ENCODE data around the gene CGNL1.

The CGNL1 gene

DNA sequence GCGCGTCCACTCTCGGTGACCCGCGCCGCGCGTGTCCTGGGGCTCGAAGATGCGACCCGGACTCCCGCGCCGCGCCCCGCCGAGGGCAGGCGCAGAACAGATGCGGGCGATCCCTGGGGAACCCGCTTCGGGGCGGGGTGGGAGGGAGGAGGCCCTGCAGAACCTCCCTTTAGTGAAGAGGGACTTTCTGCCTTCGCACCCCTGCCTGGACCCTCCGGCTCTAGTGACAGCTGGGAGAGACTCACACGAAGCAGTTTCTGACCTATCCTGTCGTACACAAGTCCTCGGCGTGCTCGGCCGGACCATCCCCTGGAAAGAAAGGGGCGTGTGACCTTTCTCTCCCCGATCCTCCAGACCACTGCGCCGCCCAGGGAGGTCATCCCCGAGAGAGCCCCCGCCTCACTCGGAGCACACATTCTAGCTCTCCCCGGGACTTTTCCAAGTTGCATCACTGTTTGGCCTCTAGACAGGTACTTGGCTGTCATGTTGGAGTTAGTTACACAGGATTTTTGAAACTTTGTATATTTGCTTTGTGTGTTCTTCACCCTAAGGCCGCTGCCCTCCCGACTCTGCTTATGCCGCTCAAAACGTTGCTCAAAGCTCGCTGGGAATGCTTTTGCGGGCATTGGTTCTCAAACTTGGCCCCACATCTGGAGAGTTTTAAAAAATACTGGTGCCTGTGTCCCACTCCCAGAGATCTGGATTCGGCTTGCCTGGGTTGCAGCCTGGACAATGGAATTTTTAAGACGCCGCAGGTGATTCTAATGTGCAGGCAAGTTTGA, 582 bp downstream of the CGNL1 start:
- peak; percentile 28 for DNase-seq (ENCODE audit: low read depth)
- TF ChIP-seq, protein P1, sequence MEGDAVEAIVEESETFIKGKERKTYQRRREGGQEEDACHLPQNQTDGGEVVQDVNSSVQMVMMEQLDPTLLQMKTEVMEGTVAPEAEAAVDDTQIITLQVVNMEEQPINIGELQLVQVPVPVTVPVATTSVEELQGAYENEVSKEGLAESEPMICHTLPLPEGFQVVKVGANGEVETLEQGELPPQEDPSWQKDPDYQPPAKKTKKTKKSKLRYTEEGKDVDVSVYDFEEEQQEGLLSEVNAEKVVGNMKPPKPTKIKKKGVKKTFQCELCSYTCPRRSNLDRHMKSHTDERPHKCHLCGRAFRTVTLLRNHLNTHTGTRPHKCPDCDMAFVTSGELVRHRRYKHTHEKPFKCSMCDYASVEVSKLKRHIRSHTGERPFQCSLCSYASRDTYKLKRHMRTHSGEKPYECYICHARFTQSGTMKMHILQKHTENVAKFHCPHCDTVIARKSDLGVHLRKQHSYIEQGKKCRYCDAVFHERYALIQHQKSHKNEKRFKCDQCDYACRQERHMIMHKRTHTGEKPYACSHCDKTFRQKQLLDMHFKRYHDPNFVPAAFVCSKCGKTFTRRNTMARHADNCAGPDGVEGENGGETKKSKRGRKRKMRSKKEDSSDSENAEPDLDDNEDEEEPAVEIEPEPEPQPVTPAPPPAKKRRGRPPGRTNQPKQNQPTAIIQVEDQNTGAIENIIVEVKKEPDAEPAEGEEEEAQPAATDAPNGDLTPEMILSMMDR (conservative IDR thresholded peaks at IDR 0.05; ENCODE audit: low read depth, low read length), result no peak
- peak overlapping the region; percentile 61 for H3K4me3 ChIP-seq (ENCODE audit: low read depth, low read length)

DNA sequence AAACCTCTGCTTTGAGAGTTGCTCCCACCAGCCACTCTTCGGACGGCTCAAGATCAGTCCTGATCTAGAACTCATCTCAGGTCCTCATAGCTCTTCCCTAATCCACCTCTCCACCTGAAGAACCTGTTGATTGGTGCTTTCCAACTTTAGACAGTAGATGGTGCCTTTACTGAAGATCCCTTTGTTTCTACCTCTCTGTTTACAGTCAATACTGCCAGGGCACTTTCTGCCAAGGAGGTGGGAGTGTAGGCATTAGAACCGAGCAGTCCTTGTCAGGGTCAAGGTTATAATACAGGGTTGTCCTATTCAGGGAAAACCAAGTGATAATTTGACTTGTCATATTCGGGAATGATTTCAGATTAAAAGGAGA, 1.2 kb downstream of the CGNL1 start:
- TF ChIP-seq, protein P1 (conservative IDR thresholded peaks at IDR 0.05; ENCODE audit: low read depth, low read length), result no peak
- no peak for DNase-seq (ENCODE audit: low read depth)
- no peak overlapping the region for H3K4me3 ChIP-seq (ENCODE audit: low read depth, low read length)

DNA sequence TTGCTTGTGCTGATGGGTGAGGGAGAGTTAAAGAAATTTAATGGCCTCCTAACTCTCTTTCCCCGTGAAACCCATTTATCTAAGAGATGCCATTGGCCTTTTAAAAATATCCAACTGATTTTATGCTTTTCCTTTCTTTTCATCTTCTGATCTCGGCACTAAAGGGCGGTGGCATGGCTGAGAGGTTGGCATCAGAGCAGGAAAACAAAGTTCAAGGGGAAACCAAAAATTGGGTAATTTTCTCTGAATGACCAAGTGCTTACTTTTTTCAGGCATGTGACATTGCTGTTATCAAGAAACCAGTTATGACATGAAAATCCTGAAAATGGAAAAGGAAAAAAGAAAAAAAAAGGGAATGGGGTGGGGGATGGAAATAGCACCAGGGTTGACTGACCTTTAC, 3.2 kb downstream of the CGNL1 start:
- TF ChIP-seq, protein P1 (conservative IDR thresholded peaks at IDR 0.05; ENCODE audit: low read depth, low read length), result no peak
- DNase-seq (ENCODE audit: low read depth), result no peak
- no peak overlapping the region for H3K4me3 ChIP-seq (ENCODE audit: low read depth, low read length)

DNA sequence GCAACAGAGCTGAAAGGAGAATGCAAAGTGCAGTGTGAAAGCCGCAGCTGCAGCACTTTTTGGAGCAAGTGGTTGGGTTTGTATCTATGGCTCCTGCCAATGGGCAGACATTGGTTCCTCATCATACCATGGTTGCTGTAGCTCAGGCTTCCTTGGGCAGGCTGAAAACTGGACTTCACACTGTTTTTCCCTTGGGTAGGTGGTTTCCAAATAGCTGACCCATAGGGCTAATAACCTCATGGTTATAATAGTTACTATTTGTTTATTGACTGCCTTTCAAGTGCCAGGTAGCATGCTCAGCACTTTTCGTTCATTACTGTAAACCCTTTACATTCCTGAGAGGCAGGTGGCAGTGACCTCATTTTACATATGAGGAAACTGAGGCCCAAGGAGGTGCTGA, 4.5 kb downstream of the CGNL1 start:
- TF ChIP-seq, protein P1 (conservative IDR thresholded peaks at IDR 0.05; ENCODE audit: low read depth, low read length), result no peak
- H3K4me3 ChIP-seq (ENCODE audit: low read depth, low read length), result no peak overlapping the region
- no peak for DNase-seq (ENCODE audit: low read depth)

DNA sequence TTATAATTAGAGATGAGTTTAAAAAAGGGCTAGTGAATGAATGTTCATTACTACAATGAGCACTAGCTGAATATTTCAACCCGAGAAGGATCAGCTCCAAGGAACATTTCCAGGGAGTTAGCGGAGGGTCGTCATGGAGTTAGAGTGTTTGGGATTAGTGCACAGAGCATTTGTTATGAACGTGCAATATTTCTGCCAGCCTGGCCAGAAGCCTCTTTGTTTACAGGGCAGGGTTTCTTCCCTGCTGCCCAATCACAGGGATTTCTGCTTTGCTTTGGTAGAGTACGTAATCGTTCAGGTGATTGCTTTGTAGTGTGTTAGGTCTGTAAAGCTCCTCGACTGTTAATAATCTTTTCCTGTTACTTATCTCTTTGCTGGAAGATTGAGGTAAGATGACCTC, 5.9 kb downstream of the CGNL1 start:
- TF ChIP-seq, protein P1 (conservative IDR thresholded peaks at IDR 0.05; ENCODE audit: low read depth, low read length), result no peak
- H3K4me3 ChIP-seq (ENCODE audit: low read depth, low read length), result no peak overlapping the region
- DNase-seq (ENCODE audit: low read depth), result no peak

DNA sequence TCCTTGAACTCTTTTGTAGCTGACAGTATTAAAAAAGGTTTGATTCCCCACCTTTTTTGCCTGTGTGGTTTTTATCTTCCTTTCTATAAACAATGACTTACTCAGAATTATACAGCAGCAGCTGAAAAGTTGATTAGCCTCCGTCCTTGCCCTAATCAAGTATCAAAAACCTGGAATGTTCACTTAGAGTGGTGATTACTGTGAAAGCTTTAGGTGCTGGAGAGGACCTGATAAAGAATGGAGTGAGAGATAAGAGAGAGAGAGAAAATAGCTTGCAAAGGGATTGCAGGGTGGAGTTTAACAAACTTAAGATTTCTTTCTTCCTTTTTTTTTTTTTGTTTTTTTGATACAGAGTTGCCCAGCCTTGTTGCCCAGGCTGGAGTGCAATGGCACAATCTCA, 6.7 kb downstream of the CGNL1 start:
- TF ChIP-seq, protein P1 (conservative IDR thresholded peaks at IDR 0.05; ENCODE audit: low read depth, low read length), result no peak
- H3K4me3 ChIP-seq (ENCODE audit: low read depth, low read length), result no peak overlapping the region
- no peak for DNase-seq (ENCODE audit: low read depth)

DNA sequence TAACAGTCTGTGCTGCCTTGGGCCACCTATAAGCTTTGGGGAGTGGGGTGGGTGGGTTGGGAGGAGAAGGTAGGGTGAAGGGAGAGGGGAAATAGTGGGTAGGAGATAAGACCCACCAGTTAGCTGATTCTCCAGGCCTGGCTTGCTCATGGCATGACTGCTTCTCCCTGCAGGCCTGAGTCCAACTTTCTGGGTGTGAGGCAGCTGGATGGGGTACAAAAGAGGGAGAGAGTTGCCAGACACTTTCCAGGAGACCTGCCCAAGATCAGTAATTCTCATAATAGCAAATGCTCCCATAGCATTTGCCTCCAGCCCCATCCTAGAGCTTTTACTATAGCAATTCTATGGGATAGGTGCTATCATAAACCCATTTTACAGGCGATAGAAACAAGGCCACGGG, 7.7 kb downstream of the CGNL1 start:
- DNase-seq (ENCODE audit: low read depth), result no peak
- no peak overlapping the region for H3K4me3 ChIP-seq (ENCODE audit: low read depth, low read length)
- TF ChIP-seq, protein P1 (conservative IDR thresholded peaks at IDR 0.05; ENCODE audit: low read depth, low read length), result no peak
